SK-N-SH treated with all-trans-retinoic acid at 6 μM for 48 hours (cell line): ENCODE data around the gene GRAPL.
"Not testable (repeated sequence)": the region's sequence is repeated elsewhere in the genome, so short reads cannot be mapped to it uniquely, and the experiment has no call there.

Source experiments
- CREB5 ChIP-seq: fragments of 250-450 bp; sonication (Bioruptor Pico); IDR thresholded peaks from 2 replicates; pipeline ENCODE4 v1.5.1; 2020; ENCODE audit warnings: low read depth, mild to moderate bottlenecking, moderate library complexity
- ISL1 ChIP-seq: fragments of 250-450 bp; sonication (Bioruptor Pico); IDR thresholded peaks from 2 replicates; pipeline ENCODE4 v2.1.2; 2022; ENCODE audit warnings: mild to moderate bottlenecking, moderate library complexity
- PATZ1 ChIP-seq: fragments of 250-450 bp; sonication (Bioruptor Pico); IDR thresholded peaks from 2 replicates; pipeline ENCODE4 v1.8.0; 2020; ENCODE audit warnings: mild to moderate bottlenecking, moderate library complexity, borderline replicate concordance
- PPARA ChIP-seq: fragments of 250-450 bp; sonication (Bioruptor Pico); IDR thresholded peaks from 2 replicates; pipeline ENCODE4 v1.5.0; 2020; ENCODE audit warnings: mild to moderate bottlenecking, borderline replicate concordance
- TOX ChIP-seq: fragments of 250-450 bp; sonication (Bioruptor Pico); IDR thresholded peaks from 2 replicates; pipeline ENCODE4 v1.8.0; 2021; ENCODE audit warnings: mild to moderate bottlenecking, moderate library complexity, borderline replicate concordance
- ZC3H10 ChIP-seq: fragments of 250-450 bp; sonication (Bioruptor Pico); IDR thresholded peaks from 2 replicates; pipeline ENCODE4 v1.5.1; 2021; ENCODE audit warnings: mild to moderate bottlenecking, moderate library complexity
- ZFP30 ChIP-seq: fragments of 450-650 bp; formaldehyde crosslinking; IDR thresholded peaks from 2 replicates; pipeline ENCODE4 v1.5.0; 2022; ENCODE audit warnings: mild to moderate bottlenecking, moderate library complexity
- ZNF565 ChIP-seq: fragments of 450-650 bp; formaldehyde crosslinking; conservative IDR thresholded peaks from 2 replicates; pipeline ENCODE4 v1.5.0; 2020; ENCODE audit warnings: low read depth, mild to moderate bottlenecking, moderate library complexity
- TF ChIP-seq, protein P1 (sequence below): fragments of 250-450 bp; sonication (Bioruptor Pico); IDR thresholded peaks from 2 replicates; pipeline ENCODE4 v1.5.0; 2020; ENCODE audit warnings: mild to moderate bottlenecking, moderate library complexity
- TF ChIP-seq, protein P2 (sequence below): fragments of 250-450 bp; sonication (Bioruptor Pico); IDR thresholded peaks from 2 replicates; pipeline ENCODE4 v1.8.0; 2021; ENCODE audit warnings: low read depth, mild to moderate bottlenecking, moderate library complexity, borderline replicate concordance

DNA sequence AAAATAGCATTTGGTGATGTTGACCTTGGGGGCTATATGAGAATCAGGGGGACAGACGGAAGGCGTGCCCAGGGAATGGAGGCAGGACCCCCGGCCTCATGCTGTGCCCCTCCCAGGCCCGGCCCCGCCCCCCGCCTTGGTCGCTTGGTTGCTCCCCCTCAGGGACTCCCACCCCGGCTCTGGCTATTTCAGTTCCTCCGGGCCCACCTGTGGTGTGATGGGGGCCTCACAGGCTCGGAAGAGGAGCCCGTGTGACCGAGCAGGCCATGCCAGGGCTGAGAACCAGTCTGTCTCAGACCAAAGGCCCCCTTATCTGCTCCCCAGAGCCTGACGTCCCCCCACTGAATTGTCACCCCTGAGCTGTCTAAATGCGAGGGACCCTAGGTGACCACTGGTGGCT lies 4.4 kb downstream of the GRAPL start:
- TF ChIP-seq ZFP30 (CRISPR knock-in tag); ZNF565; PATZ1; ZC3H10 (CRISPR knock-in tag); PPARA (CRISPR knock-in tag); ISL1 (CRISPR knock-in tag); TOX (CRISPR knock-in tag); CREB5: not testable (repeated sequence)
- TF ChIP-seq, protein P1, sequence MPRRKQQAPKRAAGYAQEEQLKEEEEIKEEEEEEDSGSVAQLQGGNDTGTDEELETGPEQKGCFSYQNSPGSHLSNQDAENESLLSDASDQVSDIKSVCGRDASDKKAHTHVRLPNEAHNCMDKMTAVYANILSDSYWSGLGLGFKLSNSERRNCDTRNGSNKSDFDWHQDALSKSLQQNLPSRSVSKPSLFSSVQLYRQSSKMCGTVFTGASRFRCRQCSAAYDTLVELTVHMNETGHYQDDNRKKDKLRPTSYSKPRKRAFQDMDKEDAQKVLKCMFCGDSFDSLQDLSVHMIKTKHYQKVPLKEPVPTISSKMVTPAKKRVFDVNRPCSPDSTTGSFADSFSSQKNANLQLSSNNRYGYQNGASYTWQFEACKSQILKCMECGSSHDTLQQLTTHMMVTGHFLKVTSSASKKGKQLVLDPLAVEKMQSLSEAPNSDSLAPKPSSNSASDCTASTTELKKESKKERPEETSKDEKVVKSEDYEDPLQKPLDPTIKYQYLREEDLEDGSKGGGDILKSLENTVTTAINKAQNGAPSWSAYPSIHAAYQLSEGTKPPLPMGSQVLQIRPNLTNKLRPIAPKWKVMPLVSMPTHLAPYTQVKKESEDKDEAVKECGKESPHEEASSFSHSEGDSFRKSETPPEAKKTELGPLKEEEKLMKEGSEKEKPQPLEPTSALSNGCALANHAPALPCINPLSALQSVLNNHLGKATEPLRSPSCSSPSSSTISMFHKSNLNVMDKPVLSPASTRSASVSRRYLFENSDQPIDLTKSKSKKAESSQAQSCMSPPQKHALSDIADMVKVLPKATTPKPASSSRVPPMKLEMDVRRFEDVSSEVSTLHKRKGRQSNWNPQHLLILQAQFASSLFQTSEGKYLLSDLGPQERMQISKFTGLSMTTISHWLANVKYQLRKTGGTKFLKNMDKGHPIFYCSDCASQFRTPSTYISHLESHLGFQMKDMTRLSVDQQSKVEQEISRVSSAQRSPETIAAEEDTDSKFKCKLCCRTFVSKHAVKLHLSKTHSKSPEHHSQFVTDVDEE (CRISPR knock-in tag), result not testable (repeated sequence)
- TF ChIP-seq, protein P2, sequence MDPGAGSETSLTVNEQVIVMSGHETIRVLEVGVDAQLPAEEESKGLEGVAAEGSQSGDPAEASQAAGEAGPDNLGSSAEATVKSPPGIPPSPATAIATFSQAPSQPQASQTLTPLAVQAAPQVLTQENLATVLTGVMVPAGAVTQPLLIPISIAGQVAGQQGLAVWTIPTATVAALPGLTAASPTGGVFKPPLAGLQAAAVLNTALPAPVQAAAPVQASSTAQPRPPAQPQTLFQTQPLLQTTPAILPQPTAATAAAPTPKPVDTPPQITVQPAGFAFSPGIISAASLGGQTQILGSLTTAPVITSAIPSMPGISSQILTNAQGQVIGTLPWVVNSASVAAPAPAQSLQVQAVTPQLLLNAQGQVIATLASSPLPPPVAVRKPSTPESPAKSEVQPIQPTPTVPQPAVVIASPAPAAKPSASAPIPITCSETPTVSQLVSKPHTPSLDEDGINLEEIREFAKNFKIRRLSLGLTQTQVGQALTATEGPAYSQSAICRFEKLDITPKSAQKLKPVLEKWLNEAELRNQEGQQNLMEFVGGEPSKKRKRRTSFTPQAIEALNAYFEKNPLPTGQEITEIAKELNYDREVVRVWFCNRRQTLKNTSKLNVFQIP (CRISPR knock-in tag), result not testable (repeated sequence)
